Inflammatory macrophage treated with lipopolysaccharide for 1 hour (primary cell): ENCODE data around the gene ZNF275.
"Not testable (repeated sequence)": the region's sequence is repeated elsewhere in the genome, so short reads cannot be mapped to it uniquely, and the experiment has no call there.

Source experiments
- DNase-seq, 2 donors: peaks; one replicate each; pipeline ENCODE4 v3.0.0-alpha.2; 2020 to 2022

ZNF275 gene

DNA sequence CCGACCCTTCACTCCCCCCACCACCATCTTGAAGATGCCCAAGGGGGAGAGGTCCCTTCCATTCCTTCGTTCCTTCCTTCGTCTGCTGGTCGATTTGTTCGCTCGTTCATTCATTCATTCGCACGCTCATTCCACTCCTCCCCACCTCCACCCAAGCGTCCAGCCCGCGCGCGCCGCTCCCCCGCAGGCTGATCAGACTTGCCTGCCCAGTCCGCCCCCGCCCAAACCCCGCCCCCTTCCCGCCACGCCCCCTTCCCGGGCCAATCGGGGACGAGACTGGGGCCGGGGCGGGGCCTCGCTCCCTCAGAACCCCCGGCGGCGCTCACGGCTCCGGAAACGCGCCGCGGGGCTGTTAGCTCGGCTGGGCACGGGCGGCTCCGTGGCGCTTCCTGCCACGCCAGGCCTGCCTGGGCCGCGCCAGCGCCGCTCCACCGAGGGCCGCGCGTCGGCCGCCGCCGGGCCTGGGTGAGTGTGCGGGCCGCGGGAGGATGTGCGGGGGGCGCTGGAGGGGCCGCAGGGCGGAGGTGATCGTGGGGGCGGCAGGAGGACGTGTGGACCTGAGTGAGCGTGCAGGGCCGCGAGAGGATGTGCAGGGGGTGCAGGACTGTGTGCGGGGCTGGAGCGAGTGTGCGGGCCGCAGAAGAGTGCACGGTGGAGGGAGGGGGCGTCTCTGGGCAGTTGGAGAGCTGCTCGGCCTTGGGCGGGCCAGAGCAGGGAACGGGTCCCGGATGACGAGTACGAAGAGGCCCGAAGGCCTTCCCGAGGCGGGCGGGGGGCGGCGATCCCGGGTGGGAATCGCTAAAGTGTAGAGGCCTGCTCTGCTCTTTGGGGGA is at the start of gene ZNF275:
Gene ZNF275 (plus strand): TSS at position 333 of the 833 bp plus-strand sequence. CDS start 2,527 bp downstream, outside the sequence.
- DNase-seq = peak; percentile 62 to 75

- DNase-seq = not testable (repeated sequence)
These were observed 48.3 kb upstream of the ZNF275 start for GRCh38 chrX:153285678-153286077.

GRCh38 chrX:153288807-153289206 is 45.1 kb upstream of the ZNF275 start:
- not testable (repeated sequence) for DNase-seq

- not testable (repeated sequence) for DNase-seq
These were observed 40.4 kb upstream of the ZNF275 start for GRCh38 chrX:153293485-153294071.

DNA sequence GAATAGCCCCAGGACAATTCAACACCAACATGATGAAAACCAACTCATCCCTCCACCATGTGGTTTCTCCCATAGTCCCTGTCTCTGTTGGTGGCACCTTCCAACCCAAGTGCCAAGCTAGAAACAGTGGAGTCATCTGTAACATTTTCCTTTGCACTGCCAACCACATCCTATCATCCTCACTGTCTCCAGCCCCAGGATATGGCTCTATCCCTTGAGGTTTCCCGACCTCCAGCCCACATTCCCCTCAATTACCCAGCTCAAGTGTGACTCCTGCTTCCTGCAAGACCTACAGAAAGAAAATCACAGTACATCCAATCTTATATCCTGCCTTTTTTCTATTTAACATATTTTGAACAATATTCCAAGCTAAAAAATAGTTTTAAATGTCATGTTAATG is 36.6 kb upstream of the ZNF275 start:
- no peak for DNase-seq

DNA sequence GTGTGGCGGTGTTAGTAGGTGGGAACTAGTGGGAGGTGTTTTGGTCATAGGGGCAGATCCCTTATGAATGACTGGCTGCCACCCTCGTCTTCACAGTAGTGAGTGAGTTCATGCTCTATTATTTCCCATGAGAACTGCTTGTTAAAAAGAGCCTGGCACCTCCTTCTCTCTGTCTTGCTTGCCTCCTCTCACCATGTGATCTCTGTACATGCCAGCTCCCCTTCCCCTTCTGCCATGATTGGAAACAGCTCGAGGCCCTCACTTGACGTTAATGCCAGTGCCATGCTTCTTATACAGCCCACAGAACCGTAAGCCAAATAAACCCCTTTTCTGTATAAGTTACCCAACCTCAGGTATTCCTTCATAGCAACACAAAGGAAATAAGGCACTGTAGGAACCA is 34.1 kb upstream of the ZNF275 start:
- DNase-seq = no peak

GRCh38 chrX:153301746-153302145 is 32.2 kb upstream of the ZNF275 start:
- no peak for DNase-seq

DNA sequence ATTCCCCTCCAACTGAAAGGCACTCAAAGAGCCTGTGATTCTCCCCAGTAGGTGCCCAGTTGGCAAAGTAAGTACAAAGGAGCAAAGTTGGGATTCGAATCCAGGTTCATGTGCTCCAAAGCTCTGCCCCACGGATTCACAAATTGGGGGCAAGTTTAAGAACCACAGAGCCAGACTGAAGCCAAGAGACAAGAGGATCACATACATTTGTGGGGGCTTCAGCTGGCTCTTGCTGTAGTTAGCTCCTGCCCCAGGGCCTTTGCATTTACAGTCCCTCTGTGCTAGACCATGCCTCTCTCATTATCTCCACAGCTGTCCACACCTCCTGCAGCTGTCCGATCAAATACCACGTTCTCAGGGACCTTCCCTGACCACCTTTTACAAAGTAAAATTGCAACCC is 31.2 kb upstream of the ZNF275 start:
- DNase-seq = no peak

- no peak for DNase-seq
These were observed 30.4 kb upstream of the ZNF275 start for GRCh38 chrX:153303276-153304262.

- DNase-seq = no peak
These were observed 28.8 kb upstream of the ZNF275 start for GRCh38 chrX:153304988-153305736.

- peak; percentile 5 to 69 for DNase-seq
These were observed 28.0 kb upstream of the ZNF275 start for GRCh38 chrX:153305972-153306371.

DNA sequence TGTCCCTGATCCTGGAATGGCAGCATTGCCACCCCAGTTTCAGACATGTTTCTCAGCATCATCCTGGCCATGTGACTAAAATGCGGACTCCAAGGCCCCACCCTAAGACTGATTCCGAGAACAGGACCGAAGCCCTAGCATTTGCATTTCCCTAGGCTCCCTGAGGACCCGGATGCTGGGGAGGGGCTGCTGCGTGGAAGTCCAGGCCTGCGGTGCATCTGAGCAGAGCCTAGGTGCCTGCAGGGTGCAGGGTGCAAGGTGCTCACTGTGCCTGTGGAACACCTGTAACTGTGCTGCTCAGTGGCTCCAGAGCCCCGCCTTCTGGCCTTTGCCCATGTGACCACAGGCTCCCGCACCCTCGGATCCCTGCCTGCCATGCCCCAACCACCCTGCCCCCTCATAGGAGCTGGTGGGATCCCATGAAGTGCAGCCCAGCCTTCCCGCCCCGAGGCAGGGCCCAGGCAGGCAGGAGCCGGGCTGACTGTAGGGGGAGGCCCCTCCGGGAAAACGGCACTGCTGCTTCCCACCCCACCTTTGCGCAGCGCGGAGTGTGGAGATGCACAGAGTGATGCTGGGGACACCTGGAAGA is 27.3 kb upstream of the ZNF275 start:
- no peak for DNase-seq

GRCh38 chrX:153307276-153308178 is 26.4 kb upstream of the ZNF275 start:
- peak; percentile 1 to 52 for DNase-seq

DNA sequence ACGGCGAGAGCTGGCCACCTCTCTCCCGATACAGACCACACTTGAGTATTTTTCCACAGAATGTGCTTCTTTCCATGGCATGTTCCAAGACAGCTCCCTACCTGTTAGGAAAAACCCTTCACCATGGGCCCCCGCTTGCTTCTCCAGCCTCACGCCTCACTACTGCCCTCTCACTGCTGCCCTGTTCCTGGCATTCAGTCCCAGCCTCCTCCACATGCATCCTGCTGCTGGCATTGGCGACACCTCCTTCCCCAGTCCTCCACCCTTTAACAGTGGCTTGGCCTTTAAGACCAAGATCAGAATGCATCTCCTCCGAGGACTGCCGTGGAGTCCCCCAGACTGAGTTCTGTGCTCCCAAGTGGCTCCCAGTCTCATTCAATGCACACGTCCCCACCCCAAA is 23.1 kb upstream of the ZNF275 start:
- DNase-seq = no peak

DNA sequence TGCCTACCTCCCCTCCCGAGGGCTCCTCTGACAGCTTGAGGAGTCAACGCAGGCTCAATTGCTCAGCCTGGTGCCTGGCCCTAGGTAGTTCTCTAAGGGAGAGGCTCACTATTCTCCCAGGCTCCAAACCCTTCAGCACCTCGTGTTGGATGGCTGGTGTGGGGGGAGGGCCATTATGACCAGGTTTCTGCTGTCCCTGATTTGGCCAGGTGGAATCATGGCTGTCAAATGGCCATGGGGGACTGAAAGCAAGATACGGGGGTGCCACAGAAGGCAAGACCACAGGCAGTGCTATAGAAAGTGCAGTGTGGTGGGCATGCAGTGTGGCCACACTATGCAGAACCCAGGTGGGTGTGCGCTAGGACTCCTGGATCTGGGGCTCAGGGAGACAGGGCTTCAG is 21.9 kb upstream of the ZNF275 start:
- no peak for DNase-seq

- DNase-seq = no peak
These were observed 21.1 kb upstream of the ZNF275 start for GRCh38 chrX:153312842-153313241.

GRCh38 chrX:153317306-153317705 is 16.6 kb upstream of the ZNF275 start:
- DNase-seq = no peak

- DNase-seq = no peak
These were observed 15.8 kb upstream of the ZNF275 start for GRCh38 chrX:153317996-153318722.

GRCh38 chrX:153318811-153319210 is 15.1 kb upstream of the ZNF275 start:
- no peak for DNase-seq
